Tibial nerve (tissue), 4 donors: Measurements from ENCODE around the gene DNASE1L2. TPM values are rescaled to one million over a fixed set of nuclear protein-coding genes. Genes with fewer than 3 reads are reported as not detected.

Experiments
- DNase-seq, 2 donors: peaks; one replicate each; pipeline ENCODE4 v3.0.0-alpha.2; 2019; ENCODE audit warnings: low spot score in 2 of 2
- H3K27ac ChIP-seq, 4 donors: fragments of 200-600 bp; sonication (generic) in 3 of 4; one replicate each; pipeline ENCODE4 v1.5.1; 2017 to 2019; ENCODE audit warnings: mild to moderate bottlenecking in 1 of 4
- H3K27me3 ChIP-seq, 2 donors: fragments of 200-600 bp; sonication (generic) in 1 of 2; one replicate each; pipeline versions ENCODE4 v1.5.1 to v1.6.0; 2017 to 2019
- H3K36me3 ChIP-seq, 3 donors: fragments of 200-600 bp; sonication (generic); one replicate each; pipeline ENCODE4 v1.5.1; 2018 to 2019
- H3K4me1 ChIP-seq, 4 donors: fragments of 200-600 bp; sonication (generic) in 3 of 4; one replicate each; pipeline ENCODE4 v1.5.1; 2017 to 2019
- H3K4me3 ChIP-seq, 4 donors: fragments of 200-600 bp; sonication (generic) in 3 of 4; one replicate each; pipeline ENCODE4 v1.5.1; 2017 to 2019; ENCODE audit warnings: mild to moderate bottlenecking in 1 of 4, moderate library complexity in 1 of 4
- H3K9me3 ChIP-seq, 4 donors: fragments of 200-600 bp; sonication (generic) in 3 of 4; one replicate each; pipeline ENCODE4 v1.5.1; 2017 to 2019
- EP300 ChIP-seq, 2 donors: sonication (generic); formaldehyde crosslinking; IDR thresholded peaks; one replicate each; pipeline ENCODE4 v1.6.1; 2017; ENCODE audit warnings: antibody characterized with exemption in 2 of 2, mild to moderate bottlenecking in 1 of 2
- POLR2A ChIP-seq, 2 donors: fragments of 450-650 bp; IDR thresholded peaks; one replicate each; pipeline ENCODE4 v1.6.1; 2017; ENCODE audit warnings: antibody characterized with exemption in 2 of 2, mild to moderate bottlenecking in 2 of 2, moderate library complexity in 2 of 2
- WGBS, 2 donors: methylation state at CpG; one replicate each; pipeline ENCODE4 v1.1.5; 2018; 5-methylcytosine and 5-hydroxymethylcytosine counted together
- total RNA-seq, 4 donors: library from RNA; depleted of rRNA; stranded (reverse); fragments of >200 nt; gene quantifications; one replicate each; pipeline ENCODE4 v1.1.0, GENCODE V29; 2016
- TF ChIP-seq, protein P1 (sequence below), 5 experiments: fragments of 200-600 bp in 3 of 5; fragments of 450-650 bp in 2 of 5; sonication (generic) in 3 of 5; IDR thresholded peaks; one replicate each; pipeline ENCODE4 v1.5.1; 2016 to 2019; ENCODE audit warnings: antibody characterized with exemption in 5 of 5, mild to moderate bottlenecking in 3 of 5, moderate library complexity in 2 of 5

The DNASE1L2 gene
- total RNA-seq, 4 donors from 2014 or later = 0.39 to 5.4 (median 0.64) TPM

DNA sequence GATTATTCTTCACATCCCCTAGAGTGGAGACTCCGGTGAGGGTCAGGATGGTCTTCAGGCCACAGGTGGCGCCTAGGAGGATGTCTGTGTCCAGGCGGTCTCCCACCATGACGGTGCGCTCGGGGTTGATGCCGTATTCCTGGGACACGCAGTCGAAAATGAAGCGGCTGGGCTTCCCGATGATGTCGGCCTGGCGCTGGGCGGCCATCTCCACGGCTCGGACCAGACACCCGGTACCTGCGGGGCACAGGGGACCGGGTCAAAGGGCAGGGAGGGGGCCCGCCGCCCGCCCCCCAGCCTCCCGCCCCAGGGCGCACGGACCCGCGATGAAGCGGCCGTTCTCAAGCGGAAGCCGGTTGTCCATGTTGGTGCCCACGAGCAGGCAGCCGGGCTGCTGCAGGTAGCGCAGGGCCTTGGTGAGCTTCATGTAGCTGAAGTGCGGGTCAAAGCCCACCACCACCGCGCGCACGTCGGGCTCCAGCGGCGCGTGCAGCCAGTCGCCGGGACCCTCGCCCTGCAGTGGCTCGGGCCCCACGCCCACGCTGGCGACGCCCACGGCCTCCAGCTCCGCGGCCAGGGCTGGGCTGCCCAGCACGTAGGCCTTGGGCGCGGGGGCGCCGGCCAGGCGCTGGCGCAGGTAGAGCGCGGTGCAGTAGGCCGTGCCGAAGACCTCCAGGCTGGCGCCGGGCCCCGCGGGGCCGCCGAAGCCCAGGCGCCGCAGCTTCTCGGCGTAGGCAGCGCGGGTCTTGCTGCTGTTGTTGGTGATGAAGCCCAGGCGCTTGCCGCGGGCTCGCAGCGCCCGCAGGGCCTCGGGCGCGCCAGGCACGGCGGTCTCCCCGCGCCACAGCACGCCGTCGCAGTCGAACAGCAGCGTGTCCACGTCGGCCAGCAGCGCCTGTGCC, 22.2 kb upstream of the DNASE1L2 start:
- Histone ChIP-seq H3K4me1 (peaks cover 0 to 39% (median 22%) of the 10 kb centered on the region in 4 donors), H3K27me3 (no peaks in the 10 kb centered on the region), H3K4me3 (peak overlapping the region; percentile 58 to 96 (median 72)), H3K9me3 (no peaks in the 10 kb centered on the region), H3K27ac (peak overlapping the region in 3 of 4 donors; percentile 50 to 84 (median 81)), H3K36me3 (peaks cover 0 to 20% (median 2%) of the 10 kb centered on the region in 3 donors)
- DNase-seq = no peak
- no peak for TF ChIP-seq EP300 (IDR thresholded peaks at IDR 0.05)
- no peak for TF ChIP-seq POLR2A (IDR thresholded peaks at IDR 0.05)
- TF ChIP-seq, protein P1, sequence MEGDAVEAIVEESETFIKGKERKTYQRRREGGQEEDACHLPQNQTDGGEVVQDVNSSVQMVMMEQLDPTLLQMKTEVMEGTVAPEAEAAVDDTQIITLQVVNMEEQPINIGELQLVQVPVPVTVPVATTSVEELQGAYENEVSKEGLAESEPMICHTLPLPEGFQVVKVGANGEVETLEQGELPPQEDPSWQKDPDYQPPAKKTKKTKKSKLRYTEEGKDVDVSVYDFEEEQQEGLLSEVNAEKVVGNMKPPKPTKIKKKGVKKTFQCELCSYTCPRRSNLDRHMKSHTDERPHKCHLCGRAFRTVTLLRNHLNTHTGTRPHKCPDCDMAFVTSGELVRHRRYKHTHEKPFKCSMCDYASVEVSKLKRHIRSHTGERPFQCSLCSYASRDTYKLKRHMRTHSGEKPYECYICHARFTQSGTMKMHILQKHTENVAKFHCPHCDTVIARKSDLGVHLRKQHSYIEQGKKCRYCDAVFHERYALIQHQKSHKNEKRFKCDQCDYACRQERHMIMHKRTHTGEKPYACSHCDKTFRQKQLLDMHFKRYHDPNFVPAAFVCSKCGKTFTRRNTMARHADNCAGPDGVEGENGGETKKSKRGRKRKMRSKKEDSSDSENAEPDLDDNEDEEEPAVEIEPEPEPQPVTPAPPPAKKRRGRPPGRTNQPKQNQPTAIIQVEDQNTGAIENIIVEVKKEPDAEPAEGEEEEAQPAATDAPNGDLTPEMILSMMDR (IDR thresholded peaks at IDR 0.05) = no peak
- WGBS, 2 donors = 1 to 3% methylated on average over 10 to 22 of the region's 98 CpGs

DNA sequence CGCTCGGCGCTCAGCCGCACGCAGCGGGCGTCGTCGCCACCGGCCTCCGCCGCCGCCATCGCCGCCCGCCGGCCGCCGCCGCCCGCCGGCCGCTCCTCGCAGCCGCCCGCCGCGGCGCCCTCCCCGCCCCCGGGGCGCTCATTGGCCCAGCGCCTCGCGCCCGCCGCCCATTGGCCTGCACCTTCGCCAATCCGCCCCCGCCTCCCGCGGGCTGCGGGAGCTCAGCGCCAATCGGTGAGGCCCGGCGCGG, 21.6 kb upstream of the DNASE1L2 start, which contains the start of gene PGP:
PGP (minus strand) TSS at position 122 of the 250 bp plus-strand sequence; CDS start at position 59, 63 bp downstream.
- WGBS, 2 donors = 0% methylated on average over 5 to 6 of the region's 48 CpGs
- Histone ChIP-seq H3K9me3 (no peaks in the 10 kb centered on the region), H3K27me3 (no peaks in the 10 kb centered on the region), H3K27ac (peak within 1 kb of the TSS; percentile 59 to 92 (median 90)), H3K4me3 (peak within 1 kb of the TSS; percentile 58 to 96 (median 76)), H3K36me3 (peaks cover 0 to 15% (median 0%) of the 10 kb centered on the region in 3 donors), H3K4me1 (peaks cover 0 to 39% (median 22%) of the 10 kb centered on the region in 4 donors)
- no peak for TF ChIP-seq EP300 (IDR thresholded peaks at IDR 0.05)
- TF ChIP-seq, protein P1 (IDR thresholded peaks at IDR 0.05) = no peak
- TF ChIP-seq POLR2A (IDR thresholded peaks at IDR 0.05) = peak in 1 of 2 donors; percentile 42
- no peak for DNase-seq

DNA sequence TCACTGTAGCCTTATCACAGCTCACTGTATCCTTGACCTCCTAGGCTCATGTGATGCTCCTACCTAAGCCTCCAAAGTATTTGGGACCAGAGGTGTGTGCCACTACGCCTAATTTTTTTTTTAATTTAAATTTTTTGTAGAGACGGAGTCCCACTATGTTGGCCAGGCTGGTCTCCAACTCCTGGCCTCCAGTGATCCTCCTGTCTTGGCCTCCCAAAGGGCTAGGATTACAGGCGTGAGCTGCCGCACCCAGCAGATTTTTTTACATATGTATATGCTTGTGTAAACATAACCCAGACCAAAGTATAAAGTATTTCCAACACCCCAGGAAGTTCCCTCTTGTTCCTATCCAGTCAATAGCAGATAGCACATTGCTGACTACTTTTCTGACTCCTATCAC, 19.9 kb upstream of the DNASE1L2 start:
- no peaks in the 10 kb centered on the region for H3K27me3 ChIP-seq
- TF ChIP-seq, protein P1 (IDR thresholded peaks at IDR 0.05) = no peak
- TF ChIP-seq POLR2A (IDR thresholded peaks at IDR 0.05) = no peak
- no peak for TF ChIP-seq EP300 (IDR thresholded peaks at IDR 0.05)
- H3K27ac ChIP-seq = peak overlapping the region in 1 of 4 donors; percentile 92

DNA sequence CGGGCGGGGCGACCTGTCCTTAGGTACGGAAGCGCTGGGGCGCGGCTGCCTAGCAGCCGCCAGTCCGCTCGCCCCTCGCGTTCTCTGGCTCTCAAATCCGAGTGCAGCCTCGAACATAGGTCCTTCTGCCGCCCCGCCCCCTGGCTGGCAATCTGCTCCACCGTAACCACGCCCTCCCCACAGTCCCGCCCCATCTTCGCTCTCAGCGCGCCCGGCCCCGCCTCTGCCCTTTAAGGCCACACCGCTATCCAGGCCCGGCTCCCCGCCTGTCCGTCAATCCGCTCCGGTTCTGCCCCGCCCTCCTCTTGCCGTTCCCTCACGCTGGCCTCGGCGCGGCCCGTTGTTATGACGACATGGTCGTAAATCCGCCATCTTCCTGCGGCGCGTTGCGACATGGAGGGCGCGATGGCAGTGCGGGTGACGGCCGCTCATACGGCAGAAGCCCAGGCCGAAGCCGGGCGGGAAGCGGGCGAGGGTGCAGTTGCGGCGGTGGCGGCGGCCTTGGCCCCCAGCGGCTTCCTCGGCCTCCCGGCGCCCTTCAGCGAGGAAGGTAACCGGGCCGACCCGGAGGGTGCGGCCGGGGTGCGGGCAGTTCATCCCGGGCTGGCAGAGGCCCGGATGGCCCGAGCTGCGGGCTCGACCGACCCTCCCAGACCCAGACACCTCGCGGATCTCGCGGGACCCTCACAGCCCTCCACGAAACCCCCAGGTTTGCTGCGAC, 12.9 kb upstream of the DNASE1L2 start, which contains the start of gene E4F1:
E4F1 (plus strand) TSS at position 371 of the 721 bp plus-strand sequence; CDS start at position 394, 23 bp downstream.
- Histone ChIP-seq H3K27ac (peak within 1 kb of the TSS; percentile 77 to 94 (median 88)), H3K27me3 (no peaks in the 10 kb centered on the region), H3K4me1 (peaks cover 0 to 34% (median 12%) of the 10 kb centered on the region in 4 donors), H3K9me3 (no peaks in the 10 kb centered on the region), H3K4me3 (peak within 1 kb of the TSS; percentile 73 to 98 (median 90)), H3K36me3 (peaks cover 0 to 19% (median 1%) of the 10 kb centered on the region in 3 donors)
- TF ChIP-seq, protein P1 (IDR thresholded peaks at IDR 0.05) = peak in 1 of 5 experiments; percentile 15
- TF ChIP-seq POLR2A (IDR thresholded peaks at IDR 0.05) = peak; percentile 70 to 82
- peak; percentile 86 to 96 for TF ChIP-seq EP300 (IDR thresholded peaks at IDR 0.05)
- WGBS, 2 donors = 1% methylated on average over 46 to 47 of the region's 82 CpGs
- peak; percentile 97 to 98 for DNase-seq

More for the DNA sequence above, 19.9 kb upstream of the DNASE1L2 start:
- Histone ChIP-seq H3K4me1 (peaks cover 0 to 31% (median 22%) of the 10 kb centered on the region in 4 donors), H3K4me3 (no peak overlapping the region), H3K9me3 (no peaks in the 10 kb centered on the region), H3K36me3 (peaks cover 0 to 5% (median 0%) of the 10 kb centered on the region in 3 donors)
- 97 to 99% methylated on average over 4 of the region's 4 CpGs for WGBS, 2 donors
- DNase-seq = no peak
